Omental fat pad (tissue), 4 donors: ENCODE data around the gene PAGE5. TPM values are rescaled to one million over a fixed set of nuclear protein-coding genes. Genes with fewer than 3 reads are reported as not detected.

Source experiments
- ATAC-seq: fragments of 150-250 bp; one replicate; pipeline ENCODE4 v1.9.1; 2016; ENCODE audit warnings: mild to moderate bottlenecking, moderate library complexity; ENCODE audit not compliant: low FRiP score
- DNase-seq: peaks from one replicate; pipeline ENCODE4 v3.0.0-alpha.2; 2019; ENCODE audit warnings: low spot score
- CTCF ChIP-seq, 3 donors: fragments of 450-650 bp; IDR thresholded peaks; one replicate each; pipeline ENCODE4 v1.5.1; 2016 to 2017; ENCODE audit warnings: antibody characterized with exemption in 3 of 3, mild to moderate bottlenecking in 3 of 3, moderate library complexity in 2 of 3
- total RNA-seq, 4 donors: library from RNA; depleted of rRNA; stranded (reverse); fragments of >200 nt; gene quantifications; one replicate each; pipeline ENCODE4 v1.1.0, GENCODE V29; 2016

Gene PAGE5
- total RNA-seq, 4 donors from 2014 or later = not detected

- no peak for TF ChIP-seq CTCF (IDR thresholded peaks at IDR 0.05)
- ATAC-seq (no peak), DNase-seq (no peak)
These were observed 6.8 kb upstream of the PAGE5 start for GRCh38 chrX:55213381-55213780.

GRCh38 chrX:55240788-55241340 is 20.7 kb downstream of the PAGE5 start:
- DNase-seq (no peak), ATAC-seq (no peak)
- TF ChIP-seq CTCF (IDR thresholded peaks at IDR 0.05) = no peak

DNA sequence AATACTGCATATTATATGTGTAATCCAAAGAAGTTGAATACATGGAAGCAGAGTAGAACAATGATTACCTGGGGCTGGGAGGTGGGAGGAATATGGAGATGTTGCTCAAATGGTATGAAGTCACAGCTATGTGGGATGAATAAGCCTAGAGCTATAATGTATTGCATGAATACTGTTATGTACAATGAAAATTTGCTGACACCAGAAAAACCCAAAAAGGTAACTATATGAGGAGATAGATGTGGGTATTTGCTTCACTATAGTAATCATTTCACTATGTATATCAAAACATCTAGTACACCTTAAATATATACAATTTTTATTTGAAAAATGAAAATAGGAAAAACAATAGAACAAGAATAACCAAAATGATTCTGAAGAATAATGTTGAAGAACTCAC is 33.4 kb downstream of the PAGE5 start:
- DNase-seq (no peak), ATAC-seq (no peak)
- TF ChIP-seq CTCF (IDR thresholded peaks at IDR 0.05) = no peak

- no peak for TF ChIP-seq CTCF (IDR thresholded peaks at IDR 0.05)
- ATAC-seq (no peak), DNase-seq (no peak)
These were observed 40.7 kb downstream of the PAGE5 start for GRCh38 chrX:55260806-55261205.

GRCh38 chrX:55264816-55265215 is 44.7 kb downstream of the PAGE5 start, which contains the start of gene PAGE3:
TSS of gene PAGE3 (minus strand) at chrX:55264916. CDS start at chrX:55263903, 1,013 bp downstream.
- no peak for ATAC-seq
- TF ChIP-seq CTCF (IDR thresholded peaks at IDR 0.05) = no peak
- DNase-seq = no peak

Other genes starting within 250 kb of the PAGE5 start
- gene PFKFB1, start 226.2 kb upstream of the PAGE5 start, total RNA-seq = 10 to 100 TPM; 10.4 to 23.8 (median 14.2) TPM
- 10 to 100 TPM in 2 of 4 donors, 1 to 10 TPM in 2; 6.9 to 10.3 (median 9.0) TPM for gene APEX2, start 220.0 kb upstream of the PAGE5 start, total RNA-seq
- 1 to 10 TPM in 3 of 4 donors, under 1 TPM in 1; 0.74 to 4.6 (median 1.2) TPM for gene ALAS2, start 189.4 kb upstream of the PAGE5 start, total RNA-seq
- gene PAGE2B, start 145.3 kb upstream of the PAGE5 start, total RNA-seq = not detected
- gene PAGE2, start 131.3 kb upstream of the PAGE5 start, total RNA-seq = not detected
- gene PAGE3, start 44.6 kb downstream of the PAGE5 start, total RNA-seq = not detected
- 10 to 100 TPM; 16.0 to 38.0 (median 30.5) TPM for gene MAGEH1, start 231.8 kb downstream of the PAGE5 start, total RNA-seq